Right atrium auricular region (tissue), 2 donors: ENCODE measurements around the gene PINLYP. TPM values are rescaled to one million over a fixed set of nuclear protein-coding genes. Genes with fewer than 3 reads are reported as not detected.

ENCODE experiments used
- DNase-seq: peaks from one replicate; pipeline ENCODE4 v3.0.0-alpha.2; 2019; ENCODE audit warnings: low spot score
- H3K27ac ChIP-seq, 2 donors: fragments of 200-600 bp; sonication (generic); 1 replicate in 1 of 2; 2 replicates in 1 of 2; pipeline ENCODE4 v1.5.1; 2016 to 2019
- H3K27me3 ChIP-seq, 2 donors: fragments of 200-600 bp; sonication (generic); one replicate each; pipeline versions ENCODE4 v1.5.1 to v1.6.0; 2017 to 2019
- H3K36me3 ChIP-seq: fragments of 200-600 bp; sonication (generic); one replicate; pipeline ENCODE4 v1.5.1; 2016
- H3K4me1 ChIP-seq, 2 donors: fragments of 200-600 bp; sonication (generic); one replicate each; pipeline versions ENCODE4 v1.5.1 to v1.6.0; 2017 to 2019
- H3K4me3 ChIP-seq, 2 donors: fragments of 200-600 bp; sonication (generic); 1 replicate in 1 of 2; 2 replicates in 1 of 2; pipeline ENCODE4 v1.5.1; 2017 to 2019; ENCODE audit warnings: mild to moderate bottlenecking in 1 of 2, moderate library complexity in 1 of 2
- H3K9me3 ChIP-seq, 2 donors: fragments of 200-600 bp; sonication (generic); one replicate each; pipeline ENCODE4 v1.5.1; 2019
- total RNA-seq, 2 donors: library from RNA; depleted of rRNA; stranded (reverse); fragments of >200 nt; gene quantifications; one replicate each; pipeline ENCODE4 v1.1.0, GENCODE V29; 2016
- TF ChIP-seq, protein P1 (sequence below), 2 donors: fragments of 200-600 bp; sonication (generic); IDR thresholded peaks; one replicate each; pipeline ENCODE4 v1.5.1; 2019; ENCODE audit warnings: antibody characterized with exemption in 2 of 2

PINLYP gene
- total RNA-seq, 2 donors from 2014 or later = 1.6 to 4.5 TPM

DNA sequence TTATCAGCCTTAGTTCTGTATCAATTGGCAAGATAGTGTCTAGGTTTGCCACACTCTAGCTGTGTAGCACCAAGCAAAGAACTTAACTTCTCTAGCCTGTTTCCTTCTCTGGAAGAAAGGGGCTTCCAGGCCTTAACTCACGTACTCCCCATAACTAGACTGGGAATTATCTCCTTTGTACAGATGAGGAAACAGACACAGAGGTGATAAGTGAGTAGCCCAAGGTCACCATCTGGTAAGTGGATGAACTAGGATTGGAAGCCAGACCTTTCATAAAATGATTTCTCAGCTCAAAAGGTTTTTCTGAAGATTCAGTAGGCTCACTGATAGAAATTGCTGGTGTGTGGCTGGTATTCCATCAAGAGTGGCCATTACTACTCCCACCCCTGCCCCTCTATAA, 40.7 kb downstream of the PINLYP start:
- no peak for DNase-seq
- no peaks in the 10 kb centered on the region for H3K27me3 ChIP-seq
- H3K36me3 ChIP-seq = peaks cover 22% of the 10 kb centered on the region
- H3K9me3 ChIP-seq = no peaks in the 10 kb centered on the region
- TF ChIP-seq, protein P1, sequence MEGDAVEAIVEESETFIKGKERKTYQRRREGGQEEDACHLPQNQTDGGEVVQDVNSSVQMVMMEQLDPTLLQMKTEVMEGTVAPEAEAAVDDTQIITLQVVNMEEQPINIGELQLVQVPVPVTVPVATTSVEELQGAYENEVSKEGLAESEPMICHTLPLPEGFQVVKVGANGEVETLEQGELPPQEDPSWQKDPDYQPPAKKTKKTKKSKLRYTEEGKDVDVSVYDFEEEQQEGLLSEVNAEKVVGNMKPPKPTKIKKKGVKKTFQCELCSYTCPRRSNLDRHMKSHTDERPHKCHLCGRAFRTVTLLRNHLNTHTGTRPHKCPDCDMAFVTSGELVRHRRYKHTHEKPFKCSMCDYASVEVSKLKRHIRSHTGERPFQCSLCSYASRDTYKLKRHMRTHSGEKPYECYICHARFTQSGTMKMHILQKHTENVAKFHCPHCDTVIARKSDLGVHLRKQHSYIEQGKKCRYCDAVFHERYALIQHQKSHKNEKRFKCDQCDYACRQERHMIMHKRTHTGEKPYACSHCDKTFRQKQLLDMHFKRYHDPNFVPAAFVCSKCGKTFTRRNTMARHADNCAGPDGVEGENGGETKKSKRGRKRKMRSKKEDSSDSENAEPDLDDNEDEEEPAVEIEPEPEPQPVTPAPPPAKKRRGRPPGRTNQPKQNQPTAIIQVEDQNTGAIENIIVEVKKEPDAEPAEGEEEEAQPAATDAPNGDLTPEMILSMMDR (IDR thresholded peaks at IDR 0.05) = no peak
- peaks cover 0 to 17% of the 10 kb centered on the region in 2 donors for H3K4me1 ChIP-seq
- no peak overlapping the region for H3K27ac ChIP-seq
- H3K4me3 ChIP-seq = no peak overlapping the region

DNA sequence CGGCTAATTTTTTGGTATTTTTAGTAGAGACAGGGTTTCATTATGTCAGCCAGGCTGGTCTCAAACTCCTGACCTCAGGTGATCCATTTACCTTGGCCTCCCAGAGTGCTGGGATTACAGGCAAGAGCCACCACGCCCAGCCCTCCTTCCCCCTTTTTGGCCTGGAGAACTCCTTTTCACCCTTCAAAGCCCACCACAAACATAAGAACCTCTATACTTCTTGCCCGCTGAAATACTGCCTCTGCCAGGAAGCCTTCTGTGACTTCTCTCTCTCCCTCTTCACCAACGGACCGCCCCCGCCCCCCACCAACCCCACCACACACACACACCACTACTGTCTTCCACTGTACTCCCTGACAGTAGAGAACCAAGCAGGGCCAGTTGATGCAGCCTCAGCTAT, 41.4 kb downstream of the PINLYP start:
- DNase-seq = no peak
- Histone ChIP-seq H3K27me3 (no peaks in the 10 kb centered on the region), H3K4me3 (no peak overlapping the region), H3K36me3 (peaks cover 19% of the 10 kb centered on the region), H3K9me3 (no peaks in the 10 kb centered on the region), H3K27ac (no peak overlapping the region), H3K4me1 (peaks cover 0 to 17% of the 10 kb centered on the region in 2 donors)
- TF ChIP-seq, protein P1 (IDR thresholded peaks at IDR 0.05) = no peak

DNA sequence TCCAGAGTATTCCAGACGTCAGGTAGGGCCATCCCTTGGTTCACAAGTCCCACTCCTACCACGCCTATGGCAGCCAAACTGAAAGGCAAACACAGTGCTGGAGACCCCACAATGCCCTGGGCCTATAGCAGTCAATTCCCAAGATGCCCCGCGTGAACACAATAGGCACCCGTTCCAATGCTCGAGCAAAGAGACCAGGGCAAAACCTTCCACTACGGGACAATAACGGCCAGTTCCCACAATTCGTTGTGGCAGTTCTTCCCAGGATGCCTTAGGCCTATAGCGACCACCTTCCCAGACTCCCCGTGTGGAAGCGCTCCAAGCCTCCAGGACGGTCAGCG, 43.3 kb downstream of the PINLYP start:
- Histone ChIP-seq H3K4me3 (peak overlapping the region; percentile 86 to 92), H3K9me3 (no peaks in the 10 kb centered on the region), H3K27me3 (no peaks in the 10 kb centered on the region), H3K4me1 (peaks cover 0 to 17% of the 10 kb centered on the region in 2 donors), H3K27ac (peak overlapping the region; percentile 94 to 97), H3K36me3 (peaks cover 2% of the 10 kb centered on the region)
- DNase-seq = no peak
- TF ChIP-seq, protein P1 (IDR thresholded peaks at IDR 0.05) = no peak

DNA sequence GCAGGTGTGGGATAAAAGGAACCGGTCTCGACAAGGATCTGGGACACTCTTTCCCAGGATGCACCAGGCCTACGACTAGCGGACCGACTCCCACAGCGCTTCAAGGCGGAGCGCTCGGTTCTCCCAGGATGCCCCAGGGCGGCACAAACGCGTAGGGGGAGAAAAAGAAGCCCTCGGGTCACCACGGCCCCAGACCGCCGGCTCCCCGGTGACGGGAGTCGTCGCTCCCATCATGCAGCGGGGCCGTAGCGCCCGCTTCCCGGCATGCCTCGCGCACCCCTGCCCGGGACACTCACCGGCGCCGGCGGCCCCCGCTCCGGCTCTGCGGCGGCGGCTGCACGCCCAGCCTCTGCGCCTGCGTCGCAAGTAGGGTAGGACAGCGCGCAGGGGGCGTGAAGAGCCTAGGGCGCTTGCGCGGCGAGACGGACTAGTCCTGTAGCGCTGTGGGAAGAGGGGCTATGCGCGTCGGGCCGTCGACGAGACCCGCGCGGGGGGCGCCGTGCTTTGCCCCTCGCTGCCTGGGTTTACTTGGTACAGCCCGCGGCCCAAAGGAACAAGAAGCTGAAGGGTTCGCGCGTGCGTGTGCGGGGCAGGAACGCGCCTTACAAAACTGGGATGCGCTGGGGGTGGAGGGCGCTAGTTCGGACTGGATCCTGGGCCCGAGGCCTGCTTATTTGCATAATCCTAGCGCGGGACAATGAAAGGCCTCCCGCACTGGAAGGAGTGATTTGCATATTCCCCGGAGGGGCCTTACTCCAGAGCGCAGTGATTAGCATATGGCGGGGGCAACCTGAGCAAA, 43.9 kb downstream of the PINLYP start, which contains the start of gene ZNF428:
TSS of gene ZNF428 (minus strand) at position 368 of the 799 bp plus-strand sequence. CDS start 5,325 bp downstream, outside the sequence.
- TF ChIP-seq, protein P1 (IDR thresholded peaks at IDR 0.05) = no peak
- Histone ChIP-seq H3K36me3 (no peaks in the 10 kb centered on the region), H3K4me3 (peak within 1 kb of the TSS; percentile 86 to 92), H3K27me3 (no peaks in the 10 kb centered on the region), H3K9me3 (no peaks in the 10 kb centered on the region), H3K4me1 (peaks cover 0 to 17% of the 10 kb centered on the region in 2 donors), H3K27ac (peak within 1 kb of the TSS; percentile 94 to 97)
- peak; percentile 88 for DNase-seq

DNA sequence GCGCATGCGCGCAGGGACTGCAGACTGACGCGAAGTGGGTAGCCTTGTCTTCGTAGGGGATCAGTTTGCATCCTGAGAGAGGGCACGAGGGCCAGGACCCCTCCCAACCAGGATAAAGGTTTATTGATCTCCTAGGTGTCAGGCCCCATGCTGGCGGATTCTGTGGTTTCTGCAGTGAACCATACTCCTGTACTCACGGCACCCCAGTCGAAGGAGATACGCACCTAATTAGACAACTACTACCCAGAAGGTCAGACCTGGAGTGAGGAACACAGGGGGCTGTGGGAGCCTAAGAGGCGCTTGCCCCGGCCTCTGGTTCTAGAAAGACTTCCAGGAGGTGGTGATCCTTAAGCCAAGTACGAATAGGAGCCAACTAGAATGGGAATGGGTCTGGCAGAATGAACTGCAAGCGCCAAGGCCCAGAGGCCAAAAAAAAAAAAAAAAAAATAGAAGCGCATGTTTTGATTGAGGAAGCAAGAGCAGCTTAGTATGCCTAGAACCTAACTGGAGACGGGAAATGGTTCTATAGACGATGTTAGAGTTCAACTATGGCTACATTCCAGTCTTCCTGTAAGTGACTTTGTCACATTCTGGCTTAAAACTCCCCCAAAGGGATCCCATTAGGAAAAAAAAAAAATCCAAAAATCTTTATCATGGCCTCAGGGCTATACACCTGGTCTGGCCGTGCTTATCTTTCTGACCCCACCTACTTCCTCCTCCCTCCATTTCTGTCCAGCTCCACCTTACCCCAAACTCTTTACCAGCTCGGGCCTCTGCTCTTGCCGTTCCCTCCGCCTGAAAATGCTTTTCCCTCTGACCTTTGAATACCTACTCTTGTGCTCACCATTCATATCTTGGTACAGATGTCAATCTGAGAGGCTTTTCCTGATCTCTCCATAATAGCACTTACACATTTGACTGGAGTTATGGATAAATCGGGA, 44.7 kb downstream of the PINLYP start:
- Histone ChIP-seq H3K4me1 (peaks cover 0 to 17% of the 10 kb centered on the region in 2 donors), H3K4me3 (peak overlapping the region; percentile 86 to 92), H3K27ac (peak overlapping the region; percentile 94 to 97), H3K27me3 (no peaks in the 10 kb centered on the region), H3K36me3 (no peaks in the 10 kb centered on the region), H3K9me3 (no peaks in the 10 kb centered on the region)
- TF ChIP-seq, protein P1 (IDR thresholded peaks at IDR 0.05) = no peak
- DNase-seq = no peak
